ENCODE data around the gene RNH1.

Gene RNH1

GRCh38 chr11:506238-506994 is 626 bp downstream of the RNH1 start:
- no peak for TF ChIP-seq CTCF (IDR thresholded peaks at IDR 0.05; ENCODE audit: low read length, missing control alignments)
- DNase-seq (ENCODE audit: low read depth), result peak; percentile 99
- peak overlapping the region; percentile 94 for H3K4me3 ChIP-seq (replicated peaks; ENCODE audit: low read depth, low read length)

- no peak for DNase-seq (ENCODE audit: low read depth)
- H3K4me3 ChIP-seq (replicated peaks; ENCODE audit: low read depth, low read length), result peak overlapping the region; percentile 94
- TF ChIP-seq CTCF (IDR thresholded peaks at IDR 0.05; ENCODE audit: low read length, missing control alignments), result no peak
These were observed 2.1 kb downstream of the RNH1 start for GRCh38 chr11:504994-505344.

- TF ChIP-seq CTCF (IDR thresholded peaks at IDR 0.05; ENCODE audit: low read length, missing control alignments), result no peak
- peak; percentile 69 for DNase-seq (ENCODE audit: low read depth)
- peak overlapping the region; percentile 94 for H3K4me3 ChIP-seq (replicated peaks; ENCODE audit: low read depth, low read length)
These were observed 2.7 kb downstream of the RNH1 start for GRCh38 chr11:504053-504993.

DNA sequence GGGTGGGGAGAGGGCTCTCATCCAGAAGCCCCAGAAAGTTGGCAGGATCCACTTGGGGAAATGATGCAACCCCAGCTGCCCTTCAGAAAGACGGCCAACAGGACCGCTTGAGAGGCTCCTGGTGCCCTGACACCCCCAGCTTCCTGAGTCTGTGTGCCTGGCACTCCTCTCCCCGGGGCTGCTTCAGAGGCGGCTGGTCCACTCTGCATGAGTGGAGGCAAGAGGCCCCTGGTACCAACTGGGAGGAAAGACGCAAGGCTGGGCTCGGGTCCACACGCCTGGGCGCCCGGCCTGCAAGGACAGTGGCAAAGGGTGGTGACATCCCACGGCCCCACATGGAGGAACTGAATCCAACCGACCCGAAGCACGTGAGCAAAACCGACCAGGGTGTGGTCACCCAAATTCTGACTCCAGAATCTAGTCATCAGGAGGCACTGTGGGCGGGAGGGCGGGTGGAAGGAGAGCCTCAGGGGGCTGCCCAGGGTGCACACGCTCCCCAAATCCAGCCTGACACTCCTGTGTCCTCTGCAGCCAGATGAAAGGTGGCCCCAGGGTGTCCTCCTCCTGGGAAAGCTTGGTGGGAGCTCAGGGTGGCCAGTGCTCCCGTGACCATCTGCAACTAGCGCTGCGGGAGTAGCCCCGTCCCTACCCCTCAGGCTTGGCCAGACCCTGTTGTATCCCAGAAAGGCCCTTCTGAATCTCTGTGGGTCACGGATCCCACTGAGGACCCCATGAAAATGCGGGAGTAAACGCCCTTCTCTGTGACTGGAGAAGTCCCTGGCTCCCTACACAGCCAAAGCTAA is 3.7 kb downstream of the RNH1 start:
- peak; percentile 76 for DNase-seq (ENCODE audit: low read depth)
- peak overlapping the region; percentile 94 for H3K4me3 ChIP-seq (replicated peaks; ENCODE audit: low read depth, low read length)
- TF ChIP-seq CTCF (IDR thresholded peaks at IDR 0.05; ENCODE audit: low read length, missing control alignments), result no peak

GRCh38 chr11:502288-503178 is 4.5 kb downstream of the RNH1 start:
- H3K4me3 ChIP-seq (replicated peaks; ENCODE audit: low read depth, low read length), result peak overlapping the region; percentile 8
- DNase-seq (ENCODE audit: low read depth), result no peak
- TF ChIP-seq CTCF (IDR thresholded peaks at IDR 0.05; ENCODE audit: low read length, missing control alignments), result no peak

Measured in fibroblast of pulmonary artery (primary cell).